ENCODE results near the gene CFHR4.
"Not testable (repeated sequence)": the region's sequence is repeated elsewhere in the genome, so short reads cannot be mapped to it uniquely, and the experiment has no call there.

CFHR4 gene

GRCh38 chr1:196877964-196878363 lies 9.9 kb upstream of the CFHR4 start:
- TF ChIP-seq, protein P1, sequence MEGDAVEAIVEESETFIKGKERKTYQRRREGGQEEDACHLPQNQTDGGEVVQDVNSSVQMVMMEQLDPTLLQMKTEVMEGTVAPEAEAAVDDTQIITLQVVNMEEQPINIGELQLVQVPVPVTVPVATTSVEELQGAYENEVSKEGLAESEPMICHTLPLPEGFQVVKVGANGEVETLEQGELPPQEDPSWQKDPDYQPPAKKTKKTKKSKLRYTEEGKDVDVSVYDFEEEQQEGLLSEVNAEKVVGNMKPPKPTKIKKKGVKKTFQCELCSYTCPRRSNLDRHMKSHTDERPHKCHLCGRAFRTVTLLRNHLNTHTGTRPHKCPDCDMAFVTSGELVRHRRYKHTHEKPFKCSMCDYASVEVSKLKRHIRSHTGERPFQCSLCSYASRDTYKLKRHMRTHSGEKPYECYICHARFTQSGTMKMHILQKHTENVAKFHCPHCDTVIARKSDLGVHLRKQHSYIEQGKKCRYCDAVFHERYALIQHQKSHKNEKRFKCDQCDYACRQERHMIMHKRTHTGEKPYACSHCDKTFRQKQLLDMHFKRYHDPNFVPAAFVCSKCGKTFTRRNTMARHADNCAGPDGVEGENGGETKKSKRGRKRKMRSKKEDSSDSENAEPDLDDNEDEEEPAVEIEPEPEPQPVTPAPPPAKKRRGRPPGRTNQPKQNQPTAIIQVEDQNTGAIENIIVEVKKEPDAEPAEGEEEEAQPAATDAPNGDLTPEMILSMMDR (IDR thresholded peaks at IDR 0.05; ENCODE audit: poor library complexity, severe bottlenecking), result no peak
- Histone ChIP-seq H3K36me3 (ENCODE audit: low read depth) (no peaks in the 10 kb centered on the region), H3K9me3 (ENCODE audit: severe bottlenecking) (no peaks in the 10 kb centered on the region), H3K27me3 (ENCODE audit: insufficient read depth, poor library complexity, severe bottlenecking) (peaks cover 8% of the 10 kb centered on the region), H3K4me3 (ENCODE audit: severe bottlenecking) (no peak overlapping the region), H3K27ac (ENCODE audit: poor library complexity, severe bottlenecking) (no peak overlapping the region), H3K4me1 (ENCODE audit: insufficient read depth, poor library complexity, severe bottlenecking) (no peaks in the 10 kb centered on the region)
- no peak for DNase-seq (ENCODE audit: low spot score)
- ATAC-seq (ENCODE audit: low read depth), result peak; percentile 58

- not testable (repeated sequence) for H3K36me3 ChIP-seq (ENCODE audit: low read depth); H3K27me3 ChIP-seq (ENCODE audit: insufficient read depth, poor library complexity, severe bottlenecking); DNase-seq (ENCODE audit: low spot score); H3K4me3 ChIP-seq (ENCODE audit: severe bottlenecking); ATAC-seq (ENCODE audit: low read depth); H3K9me3 ChIP-seq (ENCODE audit: severe bottlenecking); H3K4me1 ChIP-seq (ENCODE audit: insufficient read depth, poor library complexity, severe bottlenecking); H3K27ac ChIP-seq (ENCODE audit: poor library complexity, severe bottlenecking)
These were observed 1.3 kb upstream of the CFHR4 start for GRCh38 chr1:196886560-196886959.

DNA sequence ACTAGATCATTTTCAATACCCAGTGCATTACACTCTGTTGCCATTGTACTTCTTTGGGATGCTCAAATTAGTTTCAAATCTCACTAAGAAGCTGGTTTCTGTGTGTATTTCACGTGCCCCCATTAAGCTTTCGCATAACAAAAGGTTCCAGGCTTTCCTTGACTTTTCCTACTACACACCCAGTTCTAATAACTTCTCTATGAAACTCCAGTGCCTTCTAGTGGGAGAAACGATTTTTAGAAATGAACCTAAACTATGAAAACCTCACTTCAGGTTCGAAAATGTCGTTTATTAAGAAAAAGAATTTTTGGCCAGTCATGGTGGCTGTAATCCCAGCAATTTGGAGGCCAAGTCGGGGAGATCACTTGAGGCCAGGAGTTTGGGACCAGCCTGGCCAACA lies 2.8 kb downstream of the CFHR4 start:
- Histone ChIP-seq H3K4me1 (ENCODE audit: insufficient read depth, poor library complexity, severe bottlenecking) (no peaks in the 10 kb centered on the region), H3K4me3 (ENCODE audit: severe bottlenecking) (no peak overlapping the region), H3K27ac (ENCODE audit: poor library complexity, severe bottlenecking) (no peak overlapping the region), H3K36me3 (ENCODE audit: low read depth) (no peaks in the 10 kb centered on the region), H3K9me3 (ENCODE audit: severe bottlenecking) (no peaks in the 10 kb centered on the region), H3K27me3 (ENCODE audit: insufficient read depth, poor library complexity, severe bottlenecking) (no peaks in the 10 kb centered on the region)
- ATAC-seq (ENCODE audit: low read depth) (no peak), DNase-seq (ENCODE audit: low spot score) (no peak)
- TF ChIP-seq, protein P1 (IDR thresholded peaks at IDR 0.05; ENCODE audit: poor library complexity, severe bottlenecking), result peak; percentile 18

DNA sequence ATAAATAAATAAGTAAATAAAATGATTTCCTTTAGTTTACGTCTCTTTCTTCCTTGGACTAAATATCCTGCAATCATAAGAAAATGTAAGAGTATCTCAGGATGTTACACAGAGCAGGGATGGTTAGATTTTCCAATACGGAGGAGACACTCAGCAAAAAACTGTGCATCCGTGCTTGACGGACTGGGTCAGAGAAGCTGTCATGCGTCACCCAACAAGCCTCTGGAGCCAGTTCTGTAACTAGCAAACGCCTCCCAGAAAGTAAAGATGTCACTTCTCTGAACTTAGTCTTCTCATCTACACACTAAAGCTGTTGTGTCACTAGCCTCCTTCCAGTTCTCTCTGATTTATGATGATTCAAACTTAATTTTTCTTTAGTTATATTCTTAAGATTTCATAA lies 3.4 kb downstream of the CFHR4 start:
- TF ChIP-seq, protein P1 (IDR thresholded peaks at IDR 0.05; ENCODE audit: poor library complexity, severe bottlenecking), result no peak
- DNase-seq (ENCODE audit: low spot score), result no peak

DNA sequence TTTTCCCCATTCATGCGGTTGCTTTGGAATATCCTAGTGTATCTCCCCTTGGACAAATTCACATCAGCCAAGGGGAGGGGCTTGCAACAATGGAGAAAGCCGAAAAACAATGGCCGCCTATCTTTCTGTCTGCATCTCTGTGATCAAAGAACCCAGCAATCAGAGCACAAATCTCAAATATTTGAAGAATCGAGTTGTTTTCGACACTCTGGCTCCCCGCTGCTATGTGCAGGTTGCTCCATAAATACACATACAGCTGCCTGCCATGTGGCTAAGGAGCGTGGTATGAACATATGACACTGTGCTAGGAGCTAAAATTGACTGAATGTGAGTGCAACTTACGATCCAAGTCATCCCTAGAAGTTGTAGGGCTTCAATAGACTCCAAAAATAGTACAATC lies 8.5 kb downstream of the CFHR4 start:
- TF ChIP-seq, protein P1 (IDR thresholded peaks at IDR 0.05; ENCODE audit: poor library complexity, severe bottlenecking), result no peak
- Histone ChIP-seq H3K4me1 (ENCODE audit: insufficient read depth, poor library complexity, severe bottlenecking) (no peaks in the 10 kb centered on the region), H3K27me3 (ENCODE audit: insufficient read depth, poor library complexity, severe bottlenecking) (peaks cover 8% of the 10 kb centered on the region), H3K9me3 (ENCODE audit: severe bottlenecking) (no peaks in the 10 kb centered on the region), H3K27ac (ENCODE audit: poor library complexity, severe bottlenecking) (no peak overlapping the region), H3K4me3 (ENCODE audit: severe bottlenecking) (no peak overlapping the region), H3K36me3 (ENCODE audit: low read depth) (no peaks in the 10 kb centered on the region)
- DNase-seq (ENCODE audit: low spot score), result no peak
- ATAC-seq (ENCODE audit: low read depth), result no peak

More for the DNA sequence above, 3.4 kb downstream of the CFHR4 start:
- no peaks in the 10 kb centered on the region for H3K36me3 ChIP-seq (ENCODE audit: low read depth)
- no peak overlapping the region for H3K27ac ChIP-seq (ENCODE audit: poor library complexity, severe bottlenecking)
- ATAC-seq (ENCODE audit: low read depth), result no peak
- no peaks in the 10 kb centered on the region for H3K9me3 ChIP-seq (ENCODE audit: severe bottlenecking)
- H3K4me3 ChIP-seq (ENCODE audit: severe bottlenecking), result no peak overlapping the region
- no peaks in the 10 kb centered on the region for H3K27me3 ChIP-seq (ENCODE audit: insufficient read depth, poor library complexity, severe bottlenecking)
- no peaks in the 10 kb centered on the region for H3K4me1 ChIP-seq (ENCODE audit: insufficient read depth, poor library complexity, severe bottlenecking)

Measured in RWPE2 (cell line).